HCT116 (cell line): ENCODE measurements around the gene SCGB2A2. TPM values are rescaled to one million over a fixed set of nuclear protein-coding genes. Genes with fewer than 3 reads are reported as not detected.

Source experiments
- ATAC-seq: fragments of 200-7000 bp; cut with Tn5 transposase; 2 replicates; pipeline ENCODE4 v1.9.1; 2020; ENCODE audit warnings: mild to moderate bottlenecking, moderate library complexity
- Bru-seq: library from RNA; stranded (reverse); fragments of 400-500 nt; gene quantifications from one replicate; lab custom pipeline; 2021; lab: Mats Ljungman, UMichigan
- BruChase-seq, 2 experiments: library from RNA; stranded (reverse); fragments of 400-500 nt; gene quantifications; one replicate each; lab custom pipeline; 2021; lab: Mats Ljungman, UMichigan
- BruUV-seq: library from RNA; stranded (reverse); fragments of 400-500 nt; replicated peaks from 2 replicates; lab custom pipeline; 2021; lab: Mats Ljungman, UMichigan
- CTCF ChIA-PET: fragments of 300-600 bp; sonication (Branson Sonifier 250); formaldehyde crosslinking; loops from one replicate; lab custom pipeline; 2021; ENCODE audit warnings: antibody characterized with exemption; lab: Charles Lee
- POLR2A ChIA-PET: fragments of 300-600, 350-600 bp; sonication (Branson Sonifier 250); formaldehyde crosslinking; loops from one replicate; lab custom pipeline; 2021; ENCODE audit warnings: antibody characterized with exemption; lab: Charles Lee
- RAD21 ChIA-PET, 2 experiments: fragments of 300-600 bp; sonication (Branson Sonifier 250); formaldehyde crosslinking; loops; one replicate each; lab custom pipeline; 2023; ENCODE audit warnings: low total read pairs in 2 of 2; ENCODE audit not compliant: uncharacterized antibody in 2 of 2, unreplicated experiment in 2 of 2, low non-redundant PET in 1 of 2; lab: Charles Lee
- DNase-seq: peaks from one replicate; pipeline ENCODE4 v3.0.0-alpha.2; 2010; ENCODE audit warnings: low read depth, low spot score
- H2AFZ ChIP-seq: fragments of 200-600 bp; shearing (Covaris generic), sonication (generic); 2 replicates; pipeline ENCODE4 v1.6.1; 2017; ENCODE audit warnings: low read depth, mixed run types, mixed read lengths, antibody characterized with exemption, low read length; ENCODE audit not compliant: poor library complexity, severe bottlenecking
- H3K27ac ChIP-seq: 2 replicates; pipeline ENCODE4 v1.5.1; 2012; ENCODE audit warnings: low read depth, low read length
- H3K27me3 ChIP-seq: fragments of 200-600 bp; sonication (generic); 2 replicates; pipeline ENCODE4 v1.6.1; 2016; ENCODE audit warnings: mixed run types, low read length, mixed read lengths; ENCODE audit not compliant: insufficient read depth
- H3K36me3 ChIP-seq, 2 experiments: fragments of 200-500 bp in 1 of 2; fragments of 200-600 bp in 1 of 2; sonication (Bioruptor generic) in 1 of 2; sonication (generic) in 1 of 2; 2 replicates each; pipeline versions ENCODE4 v1.5.1 to v1.6.1; 2014 to 2016; ENCODE audit warnings: low read length in 2 of 2, inconsistent platforms in 1 of 2, mixed read lengths in 1 of 2, mixed run types in 1 of 2; ENCODE audit not compliant: insufficient read depth in 2 of 2, control insufficient read depth in 1 of 2
- H3K4me1 ChIP-seq, 2 experiments: fragments of 200-600 bp in 1 of 2; sonication (generic) in 1 of 2; 2 replicates each; pipeline versions ENCODE4 v1.5.1 to v1.6.1; 2012 to 2017; ENCODE audit warnings: low read length in 2 of 2, inconsistent platforms in 1 of 2, mild to moderate bottlenecking in 1 of 2, mixed read lengths in 1 of 2, mixed run types in 1 of 2, moderate library complexity in 1 of 2; ENCODE audit not compliant: insufficient read depth in 2 of 2, control insufficient read depth in 1 of 2
- H3K4me2 ChIP-seq: fragments of 200-600 bp; sonication (generic); 2 replicates; pipeline ENCODE4 v1.6.1; 2017; ENCODE audit warnings: mixed run types, low read length, mixed read lengths
- H3K4me3 ChIP-seq, 2 experiments: fragments of 200-600 bp in 1 of 2; sonication (generic) in 1 of 2; replicated peaks in 1 of 2; 2 replicates each; pipeline ENCODE4 v1.5.1; 2011 to 2016; ENCODE audit warnings: low read length in 2 of 2, control low read depth in 1 of 2, low read depth in 1 of 2, mild to moderate bottlenecking in 1 of 2, mixed read lengths in 1 of 2, mixed run types in 1 of 2
- H3K79me2 ChIP-seq: fragments of 200-600 bp; sonication (generic); 2 replicates; pipeline ENCODE4 v1.6.1; 2017; ENCODE audit warnings: mild to moderate bottlenecking, mixed run types, low read length, moderate library complexity, mixed read lengths; ENCODE audit not compliant: insufficient read depth
- H3K9ac ChIP-seq: fragments of 200-600 bp; sonication (generic); 2 replicates; pipeline ENCODE4 v1.6.1; 2016; ENCODE audit warnings: low read length, mixed read lengths
- H3K9me2 ChIP-seq: fragments of 200-600 bp; sonication (generic), shearing (Covaris generic); 2 replicates; pipeline ENCODE4 v1.6.1; 2017; ENCODE audit warnings: mixed run types, mild to moderate bottlenecking, moderate library complexity; ENCODE audit not compliant: insufficient read depth
- H3K9me3 ChIP-seq, 2 experiments: fragments of 200-500 bp in 1 of 2; fragments of 200-600 bp in 1 of 2; sonication (Bioruptor generic) in 1 of 2; sonication (generic) in 1 of 2; 2 replicates each; pipeline ENCODE4 v1.6.1; 2014 to 2017; ENCODE audit warnings: low read length in 2 of 2, mixed read lengths in 2 of 2, inconsistent platforms in 1 of 2, low read depth in 1 of 2, mild to moderate bottlenecking in 1 of 2, mixed run types in 1 of 2, moderate library complexity in 1 of 2; ENCODE audit not compliant: control insufficient read depth in 1 of 2, insufficient read depth in 1 of 2
- H4K20me1 ChIP-seq: fragments of 200-600 bp; sonication (generic), shearing (Covaris generic); 2 replicates; pipeline ENCODE4 v1.6.1; 2017; ENCODE audit warnings: mixed run types, mild to moderate bottlenecking, moderate library complexity; ENCODE audit not compliant: insufficient read depth
- ATF3 ChIP-seq: IDR thresholded peaks from 2 replicates; pipeline ENCODE4 v1.6.1; 2012
- EZH2 ChIP-seq: fragments of 200-600 bp; sonication (generic); IDR thresholded peaks from 2 replicates; pipeline ENCODE4 v1.6.1; 2017; ENCODE audit warnings: antibody characterized with exemption, mixed run types
- RAD21 ChIP-seq: IDR thresholded peaks from 2 replicates; pipeline ENCODE4 v1.6.1; 2012; ENCODE audit warnings: low read depth, mild to moderate bottlenecking
- TCF7L2 ChIP-seq: IDR thresholded peaks from 2 replicates; pipeline ENCODE4 v1.7.0; 2011; ENCODE audit warnings: borderline replicate concordance, inconsistent platforms; ENCODE audit not compliant: insufficient read depth, insufficient read length; ENCODE audit errors: extremely low read depth
- ZNF274 ChIP-seq: fragments of 200-500 bp; sonication (Bioruptor generic); IDR thresholded peaks from 2 replicates; pipeline ENCODE4 v1.6.1; 2014; ENCODE audit warnings: mild to moderate bottlenecking, low read depth, low read length, inconsistent platforms
- intact Hi-C: fragments of 100-400 bp; cut with micrococcal nuclease; formaldehyde crosslinking; loops from 2 replicates; pipeline ENCODE4 v1.10.0; 2022
- long read RNA-seq: library from polyadenylated mRNA; unstranded; transcript quantifications from one replicate; pipeline ENCODE4 v2.0.0, GENCODE V29; 2021; ENCODE audit not compliant: unreplicated experiment
- polyA plus RNA-seq: library from polyadenylated mRNA; unstranded; fragments of >200 nt; gene quantifications from 2 replicates; pipeline ENCODE4 v1.2.1, GENCODE V29; 2012; ENCODE audit warnings: missing spikeins
- total RNA-seq: library from RNA; stranded (reverse); gene quantifications from one replicate; pipeline ENCODE4 v1.2.1, GENCODE V29; 2021; ENCODE audit not compliant: unreplicated experiment
- TF ChIP-seq, protein P1 (sequence below), 3 experiments: fragments of 200-600 bp in 1 of 3; sonication (generic) in 1 of 3; IDR thresholded peaks in 2 of 3; conservative IDR thresholded peaks in 1 of 3; 2 replicates each; pipeline ENCODE4 v1.5.1; 2012 to 2017; ENCODE audit warnings: low read depth in 2 of 3, low read length in 2 of 3, antibody characterized with exemption in 1 of 3, borderline replicate concordance in 1 of 3, control low read depth in 1 of 3, mild to moderate bottlenecking in 1 of 3, mixed read lengths in 1 of 3, mixed run types in 1 of 3, moderate library complexity in 1 of 3; ENCODE audit not compliant: insufficient read depth in 1 of 3

The SCGB2A2 gene
- total RNA-seq (not detected), Bru-seq, nascent RNA (not detected), BruChase-seq, experiment 1, labeled RNA remaining after a 6-hour chase (not detected), BruChase-seq, experiment 2, labeled RNA remaining after a 2-hour chase (not detected)
- not detected in 2 replicates for polyA plus RNA-seq
- long read RNA-seq, result 0 reads

DNA sequence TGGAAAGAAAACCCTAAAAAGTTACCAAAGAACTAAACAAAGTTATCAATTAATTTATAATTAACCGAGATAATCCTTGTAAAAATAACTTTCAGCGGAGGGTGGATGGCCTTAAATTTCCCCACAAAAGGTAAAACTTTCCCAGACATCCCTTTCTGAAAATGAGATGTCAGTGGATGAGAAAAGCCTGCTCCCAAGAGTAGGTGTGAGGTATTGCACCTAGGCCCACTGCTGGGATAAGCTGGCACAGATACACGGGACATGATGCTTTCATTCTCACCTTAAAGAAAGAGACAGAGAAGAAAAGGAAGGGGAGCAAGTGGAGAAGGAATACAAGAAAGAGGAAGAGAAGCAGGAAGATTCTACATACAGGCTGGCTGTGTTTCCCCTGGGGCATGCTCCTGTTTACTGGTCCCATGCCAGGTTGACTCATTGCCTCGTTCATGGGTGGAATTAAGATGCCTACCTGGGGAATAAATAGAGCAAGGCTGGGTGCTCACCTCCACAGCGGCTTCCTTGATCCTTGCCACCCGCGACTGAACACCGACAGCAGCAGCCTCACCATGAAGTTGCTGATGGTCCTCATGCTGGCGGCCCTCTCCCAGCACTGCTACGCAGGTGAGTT, at the start of gene SCGB2A2:
TSS of gene SCGB2A2 (plus strand) at position 505 of the 625 bp plus-strand sequence. CDS start at position 564, 59 bp downstream.
- H3K9me3 ChIP-seq, result no peaks in the 10 kb centered on the region
- H3K9me2 ChIP-seq, result no peaks in the 10 kb centered on the region
- H4K20me1 ChIP-seq, result no peaks in the 10 kb centered on the region
- ChIA-PET RAD21 (no interaction called here), POLR2A (no interaction called here), CTCF (interaction anchor here (0.8 to 1.6 kb wide), 2 partner anchors 13 to 53 kb away, joined by 3 to 5 read pairs; no protein-coding TSS in a partner anchor)
- H3K79me2 ChIP-seq, result no peaks in the 10 kb centered on the region
- H3K4me3 ChIP-seq, result no peak within 1 kb of the TSS
- H2AFZ ChIP-seq, result no peak within 1 kb of the TSS
- H3K27me3 ChIP-seq, result 0 out of 2 replicates have a peak, but pooled peaks cover 6% of the 10 kb centered on the region
- TF ChIP-seq RAD21, result peak; percentile 47
- TF ChIP-seq, protein P1, sequence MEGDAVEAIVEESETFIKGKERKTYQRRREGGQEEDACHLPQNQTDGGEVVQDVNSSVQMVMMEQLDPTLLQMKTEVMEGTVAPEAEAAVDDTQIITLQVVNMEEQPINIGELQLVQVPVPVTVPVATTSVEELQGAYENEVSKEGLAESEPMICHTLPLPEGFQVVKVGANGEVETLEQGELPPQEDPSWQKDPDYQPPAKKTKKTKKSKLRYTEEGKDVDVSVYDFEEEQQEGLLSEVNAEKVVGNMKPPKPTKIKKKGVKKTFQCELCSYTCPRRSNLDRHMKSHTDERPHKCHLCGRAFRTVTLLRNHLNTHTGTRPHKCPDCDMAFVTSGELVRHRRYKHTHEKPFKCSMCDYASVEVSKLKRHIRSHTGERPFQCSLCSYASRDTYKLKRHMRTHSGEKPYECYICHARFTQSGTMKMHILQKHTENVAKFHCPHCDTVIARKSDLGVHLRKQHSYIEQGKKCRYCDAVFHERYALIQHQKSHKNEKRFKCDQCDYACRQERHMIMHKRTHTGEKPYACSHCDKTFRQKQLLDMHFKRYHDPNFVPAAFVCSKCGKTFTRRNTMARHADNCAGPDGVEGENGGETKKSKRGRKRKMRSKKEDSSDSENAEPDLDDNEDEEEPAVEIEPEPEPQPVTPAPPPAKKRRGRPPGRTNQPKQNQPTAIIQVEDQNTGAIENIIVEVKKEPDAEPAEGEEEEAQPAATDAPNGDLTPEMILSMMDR (IDR thresholded peaks at IDR 0.05 in 2 of 3, conservative IDR thresholded peaks at IDR 0.05 in 1 of 3; ENCODE audit: borderline replicate concordance in 1 of 3, insufficient read depth in 1 of 3, low read depth in 2 of 3, low read length in 2 of 3), result peak; percentile 24 to 62 (median 58); a peak in 5 of 6 replicates
- no peak for TF ChIP-seq ZNF274
- no peak for TF ChIP-seq TCF7L2
- no peak for TF ChIP-seq EZH2
- TF ChIP-seq ATF3, result no peak
- no peak within 1 kb of the TSS for H3K9ac ChIP-seq
- no peak within 1 kb of the TSS; the same call in 1 of the 2 replicates for H3K4me2 ChIP-seq
- no peaks in the 10 kb centered on the region for H3K36me3 ChIP-seq
- no TSS peak for BruUV-seq
- intact Hi-C loops, result no loop called here
- ATAC-seq (peak; percentile 82), DNase-seq (peak; percentile 8)
- peaks cover 0 to 5% of the 10 kb centered on the region in 2 experiments; a peak in 1 of 4 replicates for H3K4me1 ChIP-seq
- H3K27ac ChIP-seq, result no peak within 1 kb of the TSS
